Endothelial cell of umbilical vein (primary cell): ENCODE data around the gene APOB.

Experiments used
- CTCF ChIP-seq, 2 donors: IDR thresholded peaks; 1 replicate in 1 of 2; 2 replicates in 1 of 2; pipeline ENCODE4 v1.5.1; 2011; ENCODE audit warnings: low read length in 2 of 2, mild to moderate bottlenecking in 2 of 2, moderate library complexity in 2 of 2, control low read depth in 1 of 2, inconsistent platforms in 1 of 2, low read depth in 1 of 2; ENCODE audit not compliant: insufficient read depth in 1 of 2; ENCODE audit errors: extremely low read depth in 1 of 2
- EZH2 ChIP-seq: IDR thresholded peaks from 2 replicates; pipeline ENCODE4 v1.6.1; 2012; ENCODE audit warnings: borderline replicate concordance, low read depth, mild to moderate bottlenecking, moderate library complexity, low read length, inconsistent platforms; ENCODE audit not compliant: severe bottlenecking
- FOS ChIP-seq: IDR thresholded peaks from 2 replicates; pipeline ENCODE4 v1.6.1; 2011; ENCODE audit warnings: mild to moderate bottlenecking, low read length, moderate library complexity, borderline replicate concordance; ENCODE audit not compliant: insufficient read depth
- GATA2 ChIP-seq: IDR thresholded peaks from 2 replicates; pipeline ENCODE4 v1.7.0; 2011; ENCODE audit warnings: low read depth, mild to moderate bottlenecking, moderate library complexity, mixed read lengths, low read length; ENCODE audit not compliant: insufficient read length, insufficient read depth
- JUN ChIP-seq: IDR thresholded peaks from 2 replicates; pipeline ENCODE4 v1.6.1; 2011; ENCODE audit warnings: borderline replicate concordance, low read depth; ENCODE audit not compliant: insufficient read length, insufficient read depth
- MAX ChIP-seq: IDR thresholded peaks from 2 replicates; pipeline ENCODE4 v1.6.1; 2011; ENCODE audit not compliant: insufficient read depth, insufficient read length
- MYC ChIP-seq: IDR thresholded peaks from one replicate; pipeline ENCODE4 v1.6.1; 2011; ENCODE audit warnings: mild to moderate bottlenecking, low read depth, low read length
- POLR2A ChIP-seq: IDR thresholded peaks from 2 replicates; pipeline ENCODE4 v1.6.1; 2012; ENCODE audit warnings: low read depth, mild to moderate bottlenecking, control low read depth, low read length
- POLR2AphosphoS5 ChIP-seq: IDR thresholded peaks from 2 replicates; pipeline ENCODE4 v1.6.1; 2012; ENCODE audit warnings: low read depth, mild to moderate bottlenecking, control low read depth, low read length, moderate library complexity; ENCODE audit not compliant: insufficient read depth

- TF ChIP-seq CTCF (IDR thresholded peaks at IDR 0.05; ENCODE audit: extremely low read depth in 1 of 2, insufficient read depth in 1 of 2, low read depth in 1 of 2, low read length in 2 of 2) (no peak), POLR2AphosphoS5 (no peak), POLR2A (no peak), EZH2 (no peak), FOS (no peak), MAX (no peak), JUN (no peak), MYC (no peak), GATA2 (no peak)
Observed at GRCh38 chr2:21039080-21039556, 4.8 kb downstream of the APOB start.
